IMR-90 (cell line): ENCODE data around the gene SLC35C1. TPM values are rescaled to one million over a fixed set of nuclear protein-coding genes. Genes with fewer than 3 reads are reported as not detected.

ENCODE experiments used
- CHD1 ChIP-seq: IDR thresholded peaks from 2 replicates; pipeline ENCODE4 v1.6.1; 2012; ENCODE audit warnings: low read depth, low read length, improper control_type of control experiment
- MAFK ChIP-seq: IDR thresholded peaks from 2 replicates; pipeline ENCODE4 v1.6.1; 2012; ENCODE audit warnings: low read depth, low read length, improper control_type of control experiment
- MAZ ChIP-seq: IDR thresholded peaks from 2 replicates; pipeline ENCODE4 v1.6.1; 2012; ENCODE audit warnings: low read depth, mild to moderate bottlenecking, low read length, improper control_type of control experiment, moderate library complexity, borderline replicate concordance
- MXI1 ChIP-seq: IDR thresholded peaks from 2 replicates; pipeline ENCODE4 v1.6.1; 2012; ENCODE audit warnings: low read depth, mild to moderate bottlenecking, low read length, moderate library complexity, borderline replicate concordance
- RAD21 ChIP-seq: IDR thresholded peaks from 2 replicates; pipeline ENCODE4 v1.6.1; 2012; ENCODE audit warnings: low read length, improper control_type of control experiment
- RFX5 ChIP-seq: IDR thresholded peaks from 2 replicates; pipeline ENCODE4 v1.8.0; 2012; ENCODE audit warnings: low read depth, mild to moderate bottlenecking, low read length, moderate library complexity
- USF2 ChIP-seq: fragments of 150-350 bp; IDR thresholded peaks from 2 replicates; pipeline ENCODE4 v1.6.1; 2017; ENCODE audit warnings: mild to moderate bottlenecking, antibody characterized with exemption, low read length, low read depth
- polyA plus RNA-seq, 3 experiments: library from polyadenylated mRNA; depleted of rRNA; stranded (reverse); fragments of >200 nt; gene quantifications; 2 replicates each; pipeline ENCODE4 v1.2.3, GENCODE V29; 2012; ENCODE audit warnings: low replicate concordance in 1 of 3
- total RNA-seq: library from RNA; depleted of rRNA; stranded (reverse); fragments of >200 nt; gene quantifications from 2 replicates; pipeline ENCODE4 v1.2.3, GENCODE V29; 2012

The SLC35C1 gene
- total and polyA plus RNA-seq, 2 of the 4 experiments (the other 2 are of a cell fraction): 4.3 to 27.1 TPM

- TF ChIP-seq USF2: peak; percentile 56; the same call in 1 of the 2 replicates
- no peak for TF ChIP-seq RFX5
- TF ChIP-seq RAD21: no peak
- no peak for TF ChIP-seq MAFK
- no peak for TF ChIP-seq MAZ
- no peak for TF ChIP-seq CHD1
- TF ChIP-seq MXI1: peak; percentile 77
These were observed 539 bp downstream of the SLC35C1 start (continued) for GRCh38 chr11:45805305-45806071.
